B cell (primary cell): ENCODE measurements around the gene MYZAP.

ENCODE experiments used
- CTCF ChIP-seq: fragments of 200-600 bp; IDR thresholded peaks from one replicate; pipeline ENCODE4 v1.8.0; 2022; ENCODE audit warnings: antibody characterized with exemption, mild to moderate bottlenecking
- EZH2 ChIP-seq: IDR thresholded peaks from 2 replicates; pipeline ENCODE4 v1.6.1; 2012; ENCODE audit warnings: borderline replicate concordance, low read depth, mild to moderate bottlenecking, moderate library complexity, low read length; ENCODE audit not compliant: insufficient read depth, poor library complexity, severe bottlenecking

GRCh38 chr15:57606048-57606447, 14.3 kb downstream of the MYZAP start:
- TF ChIP-seq CTCF (no peak), EZH2 (no peak)
